Neutrophil (primary cell): ENCODE results near the gene MRGPRG.
"Not testable (repeated sequence)": the region's sequence is repeated elsewhere in the genome, so short reads cannot be mapped to it uniquely, and the experiment has no call there.

Experiments
- H3K27ac ChIP-seq: fragments of 200-600 bp; sonication (generic); 2 replicates; pipeline ENCODE4 v1.5.1; 2016; ENCODE audit warnings: mild to moderate bottlenecking, moderate library complexity
- H3K27me3 ChIP-seq: fragments of 200-600 bp; sonication (generic); 2 replicates; pipeline ENCODE4 v1.6.0; 2016; ENCODE audit warnings: mild to moderate bottlenecking
- H3K36me3 ChIP-seq: fragments of 200-600 bp; sonication (generic); 2 replicates; pipeline ENCODE4 v1.5.1; 2017
- H3K4me1 ChIP-seq, 2 experiments: fragments of 200-600 bp in 1 of 2; sonication (generic) in 1 of 2; 1 replicate in 1 of 2; 2 replicates in 1 of 2; pipeline versions ENCODE4 v1.5.1 to v1.6.1; 2013 to 2016; ENCODE audit warnings: low read depth in 1 of 2, low read length in 1 of 2, mild to moderate bottlenecking in 1 of 2, moderate library complexity in 1 of 2; ENCODE audit not compliant: control insufficient read depth in 1 of 2, insufficient read depth in 1 of 2
- H3K4me3 ChIP-seq, 2 experiments: fragments of 200-600 bp in 1 of 2; sonication (generic) in 1 of 2; 1 replicate in 1 of 2; 2 replicates in 1 of 2; pipeline ENCODE4 v1.5.1; 2013 to 2016; ENCODE audit warnings: low read depth in 1 of 2, low read length in 1 of 2, mild to moderate bottlenecking in 1 of 2, moderate library complexity in 1 of 2
- H3K9me3 ChIP-seq: fragments of 200-600 bp; sonication (generic); 2 replicates; pipeline ENCODE4 v1.5.1; 2016
- CTCF ChIP-seq: fragments of 200-600 bp; sonication (generic); IDR thresholded peaks from 2 replicates; pipeline ENCODE4 v1.5.1; 2016; ENCODE audit warnings: antibody characterized with exemption

MRGPRG gene

DNA sequence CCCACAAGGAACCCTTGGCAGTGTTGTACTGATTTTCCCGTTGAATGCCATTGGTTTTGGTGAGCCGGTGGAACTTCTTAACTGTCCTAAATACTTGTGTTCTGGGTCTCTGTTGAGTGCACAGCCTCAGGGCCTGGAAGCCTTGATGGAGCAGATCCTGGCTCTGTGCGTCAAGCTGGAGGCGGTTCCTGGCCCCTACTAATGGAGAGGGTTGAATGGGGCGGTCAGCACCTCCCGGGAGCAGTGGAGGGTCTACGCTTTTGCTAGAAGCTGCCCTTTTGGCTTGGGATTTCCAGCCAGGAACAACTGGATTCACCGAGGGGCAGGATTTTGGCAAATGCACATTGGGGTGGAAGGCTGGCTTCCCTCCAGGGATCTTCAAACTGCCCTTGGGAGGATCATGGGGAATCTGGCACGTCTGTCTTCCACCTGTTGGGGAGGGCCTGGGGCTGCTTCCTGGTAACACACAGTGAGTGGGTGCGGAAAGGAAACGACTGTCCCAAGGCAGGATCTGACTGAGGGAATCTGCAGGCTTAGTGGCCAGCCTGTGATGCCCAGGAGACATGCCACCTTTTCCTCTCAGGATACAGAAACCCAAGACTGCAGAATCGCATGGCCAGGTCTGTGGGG lies 46.6 kb downstream of the MRGPRG start:
- Histone ChIP-seq H3K9me3 (peaks cover 8% of the 10 kb centered on the region), H3K36me3 (no peaks in the 10 kb centered on the region), H3K27ac (no peak overlapping the region), H3K27me3 (peaks cover 48% of the 10 kb centered on the region), H3K4me3 (no peak overlapping the region), H3K4me1 (peaks cover 8% of the 10 kb centered on the region in 2 experiments)
- TF ChIP-seq CTCF: no peak

DNA sequence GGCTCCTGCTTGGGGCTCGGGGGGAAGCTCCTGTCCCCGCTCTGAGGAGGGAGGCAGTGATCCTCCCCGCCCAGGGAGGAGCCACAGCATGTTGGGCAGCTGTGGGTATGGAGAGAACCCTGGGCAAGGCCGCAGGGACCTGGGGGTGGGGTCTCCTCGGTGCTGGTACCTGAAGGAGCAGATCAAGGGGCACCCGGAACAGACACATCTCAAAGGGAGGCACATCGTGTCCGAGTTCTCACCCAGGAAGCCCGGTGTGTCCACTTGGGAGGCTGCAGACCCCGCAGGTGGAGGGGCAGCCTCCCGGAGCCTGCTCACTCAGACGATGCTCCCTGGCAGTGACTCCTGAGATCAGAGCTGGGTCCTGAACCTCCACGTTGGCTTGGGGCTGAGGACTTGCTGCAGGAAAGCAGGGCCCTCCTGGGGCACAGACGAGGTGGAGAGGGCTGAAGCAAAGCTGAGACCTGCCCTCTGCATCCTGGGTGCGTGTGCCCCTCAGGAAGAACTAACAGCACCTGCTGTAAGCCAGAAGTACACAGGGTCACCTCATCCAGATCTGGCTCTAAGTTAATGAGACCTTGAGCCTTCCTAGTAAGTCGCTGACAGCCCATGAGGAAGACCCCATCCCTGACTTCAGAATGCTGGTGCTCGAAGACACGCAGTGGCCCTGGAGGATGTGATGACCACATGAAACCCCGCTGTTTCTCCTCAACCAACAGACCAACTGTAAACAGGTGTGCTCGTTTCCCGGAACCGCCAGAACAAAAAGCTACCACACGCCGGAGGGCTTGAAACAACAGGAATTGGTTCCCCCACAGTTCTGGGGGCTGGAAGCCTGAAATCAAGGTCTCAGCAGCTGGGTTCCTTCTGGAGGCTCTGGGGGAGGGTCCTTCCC lies 47.6 kb downstream of the MRGPRG start:
- Histone ChIP-seq H3K4me1 (peaks cover 8 to 9% of the 10 kb centered on the region in 2 experiments), H3K27ac (no peak overlapping the region), H3K9me3 (peaks cover under 1% of the 10 kb centered on the region), H3K4me3 (no peak overlapping the region), H3K27me3 (peaks cover 50% of the 10 kb centered on the region), H3K36me3 (no peaks in the 10 kb centered on the region)
- no peak for TF ChIP-seq CTCF

DNA sequence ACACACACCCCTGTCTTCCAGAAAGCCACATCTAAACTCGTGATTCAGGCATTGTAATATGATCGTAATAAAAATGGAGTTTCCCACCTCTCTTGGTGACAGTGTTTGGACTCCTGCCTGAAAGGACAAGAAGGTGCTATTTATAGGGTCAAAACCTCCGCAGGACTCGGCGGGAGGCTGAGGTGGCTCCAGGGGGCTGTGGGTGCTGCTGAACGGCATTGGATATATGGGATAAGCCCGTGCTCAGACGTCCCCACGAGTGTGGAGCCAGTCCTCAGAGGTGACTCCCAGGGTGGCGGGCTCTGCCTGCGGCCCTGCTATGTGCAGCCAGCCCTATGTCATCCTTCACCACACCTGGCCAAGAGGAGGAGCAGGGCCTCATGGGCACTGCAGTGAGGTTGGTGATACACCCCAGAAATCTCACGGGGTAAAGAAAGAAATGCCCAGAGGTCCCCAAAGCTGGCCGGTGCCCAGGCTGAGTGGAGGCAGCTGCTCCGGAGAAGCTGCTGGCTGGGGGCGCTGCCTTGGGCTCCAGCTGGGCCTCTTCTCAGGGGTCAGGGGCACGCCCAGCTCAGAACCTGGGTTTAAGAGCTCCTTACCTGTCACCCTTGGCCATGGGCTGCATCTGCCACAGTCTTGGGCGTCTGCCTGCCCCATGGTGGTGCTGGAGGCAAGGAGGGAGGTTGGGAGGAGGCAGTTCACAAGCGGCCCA lies 48.4 kb downstream of the MRGPRG start:
- no peaks in the 10 kb centered on the region for H3K9me3 ChIP-seq
- peaks cover 52% of the 10 kb centered on the region for H3K27me3 ChIP-seq
- H3K36me3 ChIP-seq: no peaks in the 10 kb centered on the region
- TF ChIP-seq CTCF: no peak
- H3K4me3 ChIP-seq: no peak overlapping the region
- H3K4me1 ChIP-seq: peaks cover 14 to 17% of the 10 kb centered on the region in 2 experiments
- H3K27ac ChIP-seq: no peak overlapping the region

DNA sequence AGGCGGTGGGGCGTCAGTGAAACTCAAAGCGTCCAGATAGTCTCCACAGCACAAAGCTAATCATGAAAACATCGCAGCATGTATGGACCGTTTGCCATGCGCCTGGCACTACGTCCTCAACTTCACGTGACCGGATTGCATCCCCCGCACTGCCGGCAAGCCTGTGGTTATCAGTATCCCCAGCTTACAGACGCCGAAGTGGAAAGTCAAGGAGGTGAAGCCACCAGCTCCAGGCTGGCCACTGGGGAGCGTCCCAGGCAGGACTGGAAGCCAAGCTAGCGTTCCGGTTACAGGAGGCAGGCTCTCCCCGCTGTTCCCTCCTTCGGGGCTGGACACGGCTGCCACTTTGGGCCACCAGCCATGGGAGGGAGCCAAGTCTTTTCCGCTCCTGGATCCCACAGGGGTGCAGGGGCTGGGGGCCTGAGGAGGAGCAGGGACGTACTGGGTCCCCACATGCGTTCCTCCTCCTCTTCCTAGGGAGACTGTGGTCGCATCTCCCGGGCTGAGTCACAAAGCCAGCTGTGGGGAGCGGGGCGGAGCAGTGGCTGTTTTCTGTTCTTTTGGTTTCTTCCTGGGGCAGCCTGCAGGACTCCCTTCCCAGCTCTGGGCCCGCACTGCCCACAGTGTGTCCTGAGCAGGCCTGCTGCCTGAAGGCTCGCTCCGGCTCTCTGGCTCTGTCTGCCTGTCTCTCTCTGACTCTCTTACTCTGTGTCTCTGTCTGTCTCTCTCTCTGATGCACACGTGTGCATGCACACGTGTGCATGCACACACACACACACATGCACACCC lies 49.2 kb downstream of the MRGPRG start:
- Histone ChIP-seq H3K27me3 (peaks cover 52% of the 10 kb centered on the region), H3K4me3 (peak overlapping the region in 1 of 2 experiments; percentile 18), H3K4me1 (peaks cover 17 to 23% of the 10 kb centered on the region in 2 experiments), H3K9me3 (no peaks in the 10 kb centered on the region), H3K36me3 (no peaks in the 10 kb centered on the region), H3K27ac (no peak overlapping the region)
- TF ChIP-seq CTCF: no peak

DNA sequence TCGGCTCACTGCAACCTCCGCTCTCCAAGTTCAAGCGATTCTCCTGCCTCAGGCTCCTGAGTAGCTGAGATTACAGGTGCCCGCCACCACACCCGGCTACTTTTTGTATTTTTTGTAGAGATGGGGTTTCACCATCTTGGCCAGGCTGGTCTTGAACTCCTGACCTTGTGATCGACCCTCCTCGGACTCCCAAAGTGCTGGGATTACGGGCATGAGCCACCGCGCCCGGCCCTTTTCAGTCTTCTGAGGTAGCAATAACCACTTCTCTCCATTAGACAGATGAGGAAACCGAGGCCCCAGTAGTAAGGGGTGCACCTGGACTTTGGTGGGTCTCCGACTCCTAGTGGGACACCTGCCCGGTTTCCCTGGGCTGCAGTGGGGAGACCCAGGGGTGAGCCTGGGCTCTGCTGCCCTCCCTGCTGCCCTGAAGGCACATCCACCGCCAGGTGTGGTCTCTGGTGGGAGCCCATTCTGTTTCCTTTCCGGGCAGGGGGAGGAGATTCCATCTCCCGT lies 49.8 kb downstream of the MRGPRG start:
- H3K9me3 ChIP-seq, H3K4me3 ChIP-seq, H3K36me3 ChIP-seq, H3K27ac ChIP-seq: not testable (repeated sequence)
- Histone ChIP-seq H3K27me3 (peaks cover 52% of the 10 kb centered on the region), H3K4me1 (peaks cover 23 to 29% of the 10 kb centered on the region in 2 experiments)
